Activated B cell treated with CpG ODN at 0.5 μM for 24 hours (primary cell): ENCODE measurements around the gene SIAH3. TPM values are rescaled to one million over a fixed set of nuclear protein-coding genes. Genes with fewer than 3 reads are reported as not detected.

ENCODE experiments used
- ATAC-seq: fragments of 200-7000 bp; cut with Tn5 transposase; one replicate; pipeline ENCODE4 v1.10.0; 2021; ENCODE audit warnings: low read depth, mild to moderate bottlenecking, moderate library complexity
- CTCF ChIA-PET: fragments of 350-600 bp; sonication (Branson Sonifier 250); formaldehyde crosslinking; loops from one replicate; lab custom pipeline; 2021; ENCODE audit warnings: antibody characterized with exemption; lab: Charles Lee
- POLR2A ChIA-PET: fragments of 350-600 bp; sonication (Branson Sonifier 250); formaldehyde crosslinking; loops from one replicate; lab custom pipeline; 2021; ENCODE audit warnings: antibody characterized with exemption; lab: Charles Lee
- DNase-seq: peaks from one replicate; pipeline ENCODE4 v3.0.0; 2022
- H3K27ac Mint-ChIP-seq: one replicate; pipeline ENCODE4 v1.8.0; 2020; ENCODE audit warnings: mixed read lengths
- H3K27me3 Mint-ChIP-seq: one replicate; pipeline ENCODE4 v1.8.0; 2021; ENCODE audit warnings: mixed read lengths
- H3K36me3 Mint-ChIP-seq: one replicate; pipeline ENCODE4 v1.8.0; 2021; ENCODE audit warnings: low read depth, mixed read lengths
- H3K4me1 Mint-ChIP-seq: one replicate; pipeline ENCODE4 v1.8.0; 2021; ENCODE audit warnings: mixed read lengths
- H3K4me3 Mint-ChIP-seq: one replicate; pipeline ENCODE4 v1.8.0; 2020; ENCODE audit warnings: mild to moderate bottlenecking, mixed read lengths
- H3K9me3 Mint-ChIP-seq: one replicate; pipeline ENCODE4 v1.8.0; 2020; ENCODE audit warnings: mixed read lengths
- intact Hi-C: fragments of 100-400 bp; cut with micrococcal nuclease; formaldehyde crosslinking; loops from one replicate; pipeline ENCODE4 v1.15.1; 2024
- total RNA-seq: library from RNA; stranded (reverse); gene quantifications from 2 replicates; pipeline ENCODE4 v1.2.3, GENCODE V29; 2022
- TF ChIP-seq, protein P1 (sequence below): fragments of 200-600 bp; IDR thresholded peaks from one replicate; pipeline ENCODE4 v1.8.0; 2022; ENCODE audit warnings: antibody characterized with exemption, mild to moderate bottlenecking

SIAH3 gene
- total RNA-seq, 1 donor from 2014 or later: not detected

- TF ChIP-seq, protein P1, sequence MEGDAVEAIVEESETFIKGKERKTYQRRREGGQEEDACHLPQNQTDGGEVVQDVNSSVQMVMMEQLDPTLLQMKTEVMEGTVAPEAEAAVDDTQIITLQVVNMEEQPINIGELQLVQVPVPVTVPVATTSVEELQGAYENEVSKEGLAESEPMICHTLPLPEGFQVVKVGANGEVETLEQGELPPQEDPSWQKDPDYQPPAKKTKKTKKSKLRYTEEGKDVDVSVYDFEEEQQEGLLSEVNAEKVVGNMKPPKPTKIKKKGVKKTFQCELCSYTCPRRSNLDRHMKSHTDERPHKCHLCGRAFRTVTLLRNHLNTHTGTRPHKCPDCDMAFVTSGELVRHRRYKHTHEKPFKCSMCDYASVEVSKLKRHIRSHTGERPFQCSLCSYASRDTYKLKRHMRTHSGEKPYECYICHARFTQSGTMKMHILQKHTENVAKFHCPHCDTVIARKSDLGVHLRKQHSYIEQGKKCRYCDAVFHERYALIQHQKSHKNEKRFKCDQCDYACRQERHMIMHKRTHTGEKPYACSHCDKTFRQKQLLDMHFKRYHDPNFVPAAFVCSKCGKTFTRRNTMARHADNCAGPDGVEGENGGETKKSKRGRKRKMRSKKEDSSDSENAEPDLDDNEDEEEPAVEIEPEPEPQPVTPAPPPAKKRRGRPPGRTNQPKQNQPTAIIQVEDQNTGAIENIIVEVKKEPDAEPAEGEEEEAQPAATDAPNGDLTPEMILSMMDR: no peak
- no peaks in the 10 kb centered on the region for H3K9me3 Mint-ChIP-seq
- POLR2A ChIA-PET: no interaction called here
Observed at GRCh38 chr13:45733361-45733760, 118.2 kb downstream of the SIAH3 start.

GRCh38 chr13:45732916-45733315 is 118.6 kb downstream of the SIAH3 start:
- ChIA-PET POLR2A (no interaction called here), CTCF (no interaction called here)
- DNase-seq (no peak), ATAC-seq (no peak)
- Mint-ChIP-seq H3K9me3 (no peaks in the 10 kb centered on the region), H3K27ac (no peak overlapping the region), H3K4me1 (no peaks in the 10 kb centered on the region), H3K36me3 (no peaks in the 10 kb centered on the region), H3K27me3 (peaks cover 6% of the 10 kb centered on the region), H3K4me3 (no peak overlapping the region)
- intact Hi-C loops: no loop called here
- TF ChIP-seq, protein P1: no peak

More at GRCh38 chr13:45733361-45733760, 118.2 kb downstream of the SIAH3 start:
- DNase-seq (no peak), ATAC-seq (no peak)
- Mint-ChIP-seq H3K27me3 (peaks cover 5% of the 10 kb centered on the region), H3K27ac (no peak overlapping the region), H3K36me3 (no peaks in the 10 kb centered on the region), H3K4me3 (no peak overlapping the region), H3K4me1 (no peaks in the 10 kb centered on the region)
- CTCF ChIA-PET: no interaction called here
- intact Hi-C loops: no loop called here

DNA sequence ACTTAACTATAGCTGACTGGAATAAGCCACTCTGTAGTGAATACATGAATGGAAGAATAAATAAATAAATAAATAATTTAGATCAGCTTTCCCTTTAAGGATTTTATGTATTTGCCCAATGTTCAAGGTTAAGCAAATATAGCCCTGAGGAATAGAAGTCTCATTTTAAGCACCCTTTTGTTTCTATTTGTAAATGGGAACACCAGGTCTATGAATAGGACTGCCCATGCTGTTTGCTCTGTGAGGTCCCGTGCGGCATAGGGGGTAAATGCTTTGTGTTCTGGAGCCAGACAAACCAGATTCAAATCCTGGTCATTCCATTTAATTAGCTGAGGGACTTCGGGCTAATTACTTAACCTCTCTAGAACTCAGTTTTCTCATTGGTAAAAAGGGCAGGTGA is 120.1 kb downstream of the SIAH3 start:
- TF ChIP-seq, protein P1: no peak
- DNase-seq (no peak), ATAC-seq (no peak)
- Mint-ChIP-seq H3K4me1 (no peaks in the 10 kb centered on the region), H3K27ac (no peak overlapping the region), H3K36me3 (no peaks in the 10 kb centered on the region), H3K9me3 (no peaks in the 10 kb centered on the region), H3K27me3 (peaks cover 9% of the 10 kb centered on the region), H3K4me3 (no peak overlapping the region)
- CTCF ChIA-PET: no interaction called here
- intact Hi-C loops: no loop called here
- POLR2A ChIA-PET: no interaction called here

- TF ChIP-seq, protein P1: no peak
- DNase-seq (no peak), ATAC-seq (no peak)
- no peaks in the 10 kb centered on the region for H3K9me3 Mint-ChIP-seq
- no peaks in the 10 kb centered on the region for H3K4me1 Mint-ChIP-seq
- intact Hi-C loops: no loop called here
- no peaks in the 10 kb centered on the region for H3K36me3 Mint-ChIP-seq
- CTCF ChIA-PET: interaction anchor here (0.5 kb wide), 1 partner anchor 559 kb away, joined by 3 read pairs; no protein-coding TSS in a partner anchor
- POLR2A ChIA-PET: interaction anchor here (0.6 kb wide), 1 partner anchor 713 kb away, joined by 3 read pairs; no protein-coding TSS in a partner anchor
- H3K4me3 Mint-ChIP-seq: no peak overlapping the region
- no peak overlapping the region for H3K27ac Mint-ChIP-seq
- peaks cover 8% of the 10 kb centered on the region for H3K27me3 Mint-ChIP-seq
Observed at GRCh38 chr13:45728759-45729158, 122.8 kb downstream of the SIAH3 start.

Other genes with a start within 250 kb of the SIAH3 start
- gene ERICH6B, start 236.0 kb downstream of the SIAH3 start, total RNA-seq: not detected in 2 replicates
- not detected in 2 replicates for gene CBY2, start 149.4 kb downstream of the SIAH3 start, total RNA-seq
- 48.1 and 48.7 TPM in 2 replicates for gene ZC3H13, start 201.0 kb upstream of the SIAH3 start, total RNA-seq